KMS-11 (cell line): Measurements from ENCODE around the gene ATOSA.
A peak's percentile ranks its signal among the peaks of the same experiment; 100 is the strongest.

ENCODE experiments used
- H2AFZ ChIP-seq: fragments of 200-600 bp; sonication (generic); 2 replicates; pipeline ENCODE4 v1.6.1; 2016; ENCODE audit warnings: antibody characterized with exemption, mixed run types, low read depth
- H3K27ac ChIP-seq: fragments of 200-600 bp; sonication (generic); 2 replicates; pipeline ENCODE4 v1.6.1; 2016; ENCODE audit warnings: mild to moderate bottlenecking, mixed run types
- H3K27me3 ChIP-seq: fragments of 200-600 bp; sonication (generic); 2 replicates; pipeline ENCODE4 v1.6.1; 2017; ENCODE audit warnings: mild to moderate bottlenecking, low read depth, mixed run types, moderate library complexity; ENCODE audit not compliant: insufficient read depth
- H3K36me3 ChIP-seq: fragments of 200-600 bp; sonication (generic); 2 replicates; pipeline ENCODE4 v1.6.1; 2017; ENCODE audit warnings: mild to moderate bottlenecking, mixed run types; ENCODE audit not compliant: insufficient read depth
- H3K4me1 ChIP-seq: fragments of 200-600 bp; sonication (generic); 2 replicates; pipeline ENCODE4 v1.6.1; 2016; ENCODE audit warnings: mild to moderate bottlenecking, low read depth, mixed run types; ENCODE audit not compliant: poor library complexity, severe bottlenecking
- H3K4me2 ChIP-seq: fragments of 200-600 bp; sonication (generic); 2 replicates; pipeline ENCODE4 v1.7.0; 2016; ENCODE audit warnings: mild to moderate bottlenecking, mixed run types
- H3K4me3 ChIP-seq: fragments of 200-600 bp; sonication (generic); IDR thresholded peaks from 2 replicates; pipeline ENCODE4 v1.6.1; 2017; ENCODE audit warnings: low read depth, low read length, mixed read lengths; ENCODE audit not compliant: insufficient read depth
- H3K79me2 ChIP-seq: fragments of 200-600 bp; sonication (generic); 2 replicates; pipeline ENCODE4 v1.6.1; 2016; ENCODE audit warnings: low read depth, mixed run types; ENCODE audit not compliant: insufficient read depth
- H3K9ac ChIP-seq: fragments of 200-600 bp; sonication (generic); 2 replicates; pipeline ENCODE4 v1.6.1; 2016; ENCODE audit warnings: mild to moderate bottlenecking, mixed run types
- H4K20me1 ChIP-seq: fragments of 200-600 bp; sonication (generic); 2 replicates; pipeline ENCODE4 v1.6.1; 2016; ENCODE audit warnings: mild to moderate bottlenecking, mixed run types; ENCODE audit not compliant: insufficient read depth
- TF ChIP-seq, protein P1 (sequence below): fragments of 200-600 bp; sonication (generic); conservative IDR thresholded peaks from 2 replicates; pipeline ENCODE4 v1.6.1; 2017; ENCODE audit warnings: low read depth, mild to moderate bottlenecking, antibody characterized with exemption, low read length, moderate library complexity, mixed read lengths

The ATOSA gene

DNA sequence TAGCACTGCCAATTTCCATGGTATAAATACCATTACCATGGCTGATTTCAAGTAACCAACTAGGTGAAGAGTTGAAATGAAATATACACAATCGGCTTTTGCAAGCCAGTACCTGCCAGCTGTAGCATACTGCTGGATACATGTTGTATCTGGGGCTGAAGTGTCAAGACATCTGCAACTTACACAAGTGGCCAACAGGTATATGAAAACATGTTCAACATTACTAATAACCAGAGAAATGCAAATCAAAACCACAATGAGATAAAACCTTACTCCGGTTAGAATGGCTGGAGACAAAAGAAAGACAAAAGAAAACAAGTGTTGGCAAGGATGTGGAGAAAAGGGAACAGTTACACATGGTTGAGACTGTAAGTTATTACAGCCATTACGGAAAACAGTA lies 11.6 kb downstream of the ATOSA start:
- H3K27ac ChIP-seq, result no peak overlapping the region
- peaks cover 44% of the 10 kb centered on the region; the same call in 1 of the 2 replicates for H3K79me2 ChIP-seq
- TF ChIP-seq, protein P1, sequence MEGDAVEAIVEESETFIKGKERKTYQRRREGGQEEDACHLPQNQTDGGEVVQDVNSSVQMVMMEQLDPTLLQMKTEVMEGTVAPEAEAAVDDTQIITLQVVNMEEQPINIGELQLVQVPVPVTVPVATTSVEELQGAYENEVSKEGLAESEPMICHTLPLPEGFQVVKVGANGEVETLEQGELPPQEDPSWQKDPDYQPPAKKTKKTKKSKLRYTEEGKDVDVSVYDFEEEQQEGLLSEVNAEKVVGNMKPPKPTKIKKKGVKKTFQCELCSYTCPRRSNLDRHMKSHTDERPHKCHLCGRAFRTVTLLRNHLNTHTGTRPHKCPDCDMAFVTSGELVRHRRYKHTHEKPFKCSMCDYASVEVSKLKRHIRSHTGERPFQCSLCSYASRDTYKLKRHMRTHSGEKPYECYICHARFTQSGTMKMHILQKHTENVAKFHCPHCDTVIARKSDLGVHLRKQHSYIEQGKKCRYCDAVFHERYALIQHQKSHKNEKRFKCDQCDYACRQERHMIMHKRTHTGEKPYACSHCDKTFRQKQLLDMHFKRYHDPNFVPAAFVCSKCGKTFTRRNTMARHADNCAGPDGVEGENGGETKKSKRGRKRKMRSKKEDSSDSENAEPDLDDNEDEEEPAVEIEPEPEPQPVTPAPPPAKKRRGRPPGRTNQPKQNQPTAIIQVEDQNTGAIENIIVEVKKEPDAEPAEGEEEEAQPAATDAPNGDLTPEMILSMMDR, result no peak
- H3K4me1 ChIP-seq, result peaks cover 61% of the 10 kb centered on the region
- H4K20me1 ChIP-seq, result no peaks in the 10 kb centered on the region
- H3K27me3 ChIP-seq, result no peaks in the 10 kb centered on the region
- H2AFZ ChIP-seq, result no peak overlapping the region
- H3K4me2 ChIP-seq, result no peak overlapping the region
- 0 out of 2 replicates have a peak, but pooled peaks cover 2% of the 10 kb centered on the region for H3K36me3 ChIP-seq
- H3K4me3 ChIP-seq, result no peak overlapping the region
- no peak overlapping the region for H3K9ac ChIP-seq

DNA sequence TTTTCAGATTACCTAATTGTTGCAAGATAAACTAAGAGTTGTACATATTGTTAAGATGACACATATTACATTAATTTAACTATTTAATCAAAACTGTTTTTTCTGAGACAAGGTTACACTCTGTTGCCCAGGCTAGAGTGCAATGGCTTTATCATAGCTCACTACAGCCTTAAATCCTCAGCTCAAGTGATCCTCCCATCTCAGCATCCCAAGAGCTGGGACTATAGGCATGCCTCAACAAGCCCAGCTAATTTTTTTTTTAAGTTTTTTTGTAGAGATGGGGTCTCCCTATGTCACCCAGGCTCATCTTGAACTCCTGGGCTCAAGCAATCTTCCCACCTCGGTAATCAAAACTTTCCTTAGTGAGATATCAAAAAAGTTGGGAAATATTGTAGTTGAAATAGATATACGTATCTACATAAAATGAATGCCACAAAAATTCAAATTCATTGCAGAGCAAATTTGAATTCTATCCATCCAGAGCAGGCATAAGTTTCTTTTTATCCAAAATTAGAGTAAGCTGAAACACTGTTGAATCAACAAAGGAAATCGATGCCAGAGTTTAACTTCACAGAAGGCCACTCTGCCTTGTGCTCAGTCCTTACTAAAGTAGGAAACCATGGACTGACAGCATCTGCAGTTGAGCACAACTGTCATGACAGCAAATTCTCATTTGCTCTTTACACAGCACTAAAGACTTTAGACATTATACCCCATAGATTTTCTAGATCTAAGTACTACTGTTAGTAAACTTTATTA lies 15.5 kb downstream of the ATOSA start:
- H3K4me1 ChIP-seq, result peaks cover 71% of the 10 kb centered on the region
- no peak overlapping the region for H3K4me3 ChIP-seq
- no peak overlapping the region for H2AFZ ChIP-seq
- H3K36me3 ChIP-seq, result no peaks in the 10 kb centered on the region; the same call in 1 of the 2 replicates
- no peak overlapping the region for H3K4me2 ChIP-seq
- H3K9ac ChIP-seq, result no peak overlapping the region
- peaks cover 53% of the 10 kb centered on the region; the same call in 1 of the 2 replicates for H3K79me2 ChIP-seq
- no peaks in the 10 kb centered on the region for H3K27me3 ChIP-seq
- H4K20me1 ChIP-seq, result no peaks in the 10 kb centered on the region
- no peak overlapping the region for H3K27ac ChIP-seq
- TF ChIP-seq, protein P1, result no peak

DNA sequence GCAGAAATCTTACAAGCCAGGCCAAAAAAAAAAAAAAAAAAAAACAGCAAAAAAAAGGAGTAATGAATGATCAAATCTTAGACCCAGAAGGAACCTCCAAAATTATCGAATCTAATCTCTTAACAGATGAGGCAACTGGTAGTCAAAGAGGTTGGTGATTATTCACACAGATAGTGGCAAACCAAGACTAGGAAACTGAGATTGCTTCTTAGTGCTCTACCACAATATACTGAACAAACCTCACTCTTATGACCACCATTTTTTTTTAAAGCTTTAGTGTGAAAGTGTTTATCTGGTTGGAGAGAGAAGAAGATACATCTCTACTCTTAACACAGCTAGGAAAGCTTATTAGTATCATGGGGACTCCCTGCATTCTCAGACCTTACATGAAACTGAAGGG lies 17.3 kb downstream of the ATOSA start:
- TF ChIP-seq, protein P1, result no peak
- no peak overlapping the region for H3K9ac ChIP-seq
- peaks cover 74% of the 10 kb centered on the region for H3K4me1 ChIP-seq
- H4K20me1 ChIP-seq, result no peaks in the 10 kb centered on the region
- no peak overlapping the region for H3K4me3 ChIP-seq
- H3K79me2 ChIP-seq, result peaks cover 56% of the 10 kb centered on the region; the same call in 1 of the 2 replicates
- H2AFZ ChIP-seq, result no peak overlapping the region
- peak overlapping the region; percentile 50 for H3K27ac ChIP-seq
- peak overlapping the region; percentile 52; the same call in 1 of the 2 replicates for H3K4me2 ChIP-seq
- H3K36me3 ChIP-seq, result no peaks in the 10 kb centered on the region; the same call in 1 of the 2 replicates
- no peaks in the 10 kb centered on the region for H3K27me3 ChIP-seq

DNA sequence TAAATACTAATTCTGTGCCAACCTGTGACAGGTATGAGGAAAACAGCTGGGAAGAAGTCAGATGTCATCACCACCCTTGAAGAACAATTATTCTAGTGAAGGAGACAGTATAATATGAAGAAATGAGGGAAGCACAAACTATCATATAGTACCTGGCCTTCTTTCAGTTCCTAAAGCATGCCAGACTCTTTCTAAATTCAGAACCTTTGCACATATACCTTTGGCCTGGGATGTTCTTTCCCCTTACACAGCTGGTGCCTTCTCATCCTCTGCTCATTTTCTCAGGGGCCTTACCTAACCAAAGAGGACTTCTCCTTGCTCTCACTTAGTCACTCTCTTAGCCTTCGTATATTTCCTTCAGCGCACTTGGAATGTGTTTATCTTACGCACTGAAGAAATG lies 19.0 kb downstream of the ATOSA start:
- Histone ChIP-seq H3K4me2 (peak overlapping the region; percentile 52), H3K9ac (no peak overlapping the region), H3K27me3 (no peaks in the 10 kb centered on the region), H3K4me3 (no peak overlapping the region), H3K36me3 (no peaks in the 10 kb centered on the region; the same call in 1 of the 2 replicates), H3K4me1 (peaks cover 78% of the 10 kb centered on the region), H2AFZ (no peak overlapping the region), H4K20me1 (no peaks in the 10 kb centered on the region), H3K27ac (peak overlapping the region; percentile 50), H3K79me2 (peaks cover 57% of the 10 kb centered on the region; the same call in 1 of the 2 replicates)
- TF ChIP-seq, protein P1, result no peak
